ENCODE measurements around the gene TACC3.

DNA sequence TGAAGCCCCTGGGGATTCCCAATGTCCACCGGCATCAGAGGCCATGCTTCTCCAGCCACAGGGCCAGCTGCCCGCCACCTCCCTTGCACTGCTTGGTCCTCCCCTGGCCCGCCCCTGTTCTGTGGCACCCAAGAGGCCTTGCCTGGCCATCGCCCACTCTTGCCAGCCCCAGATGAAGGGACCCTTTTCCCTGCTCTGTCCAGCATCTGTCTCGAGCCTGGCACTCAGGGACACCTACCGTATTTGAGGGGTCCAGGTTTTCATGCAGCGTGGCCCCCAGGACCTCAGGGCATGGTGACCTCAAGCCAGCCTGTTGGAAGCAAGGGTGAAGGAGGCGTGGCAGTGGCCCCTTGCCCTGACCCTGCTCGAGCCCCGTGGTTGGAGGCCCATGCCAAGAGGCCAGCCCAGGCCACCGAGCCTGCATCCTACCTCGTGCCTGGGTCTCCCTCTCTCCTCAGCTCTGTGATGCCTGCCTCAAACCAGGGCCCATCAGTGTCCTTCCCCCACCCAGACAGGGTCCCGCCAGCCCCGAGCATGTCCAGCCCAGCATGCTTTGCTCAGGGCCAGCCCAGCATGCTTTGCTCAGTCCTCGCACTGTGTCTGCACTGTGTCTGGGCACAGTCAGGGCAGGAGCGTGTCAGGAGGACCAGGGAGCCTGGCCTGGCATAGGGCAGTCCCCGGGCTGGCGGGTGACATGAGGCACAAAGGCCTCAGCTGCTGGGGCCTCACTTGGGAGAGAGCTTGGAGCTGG, 57.5 kb downstream of the TACC3 start:
- TF ChIP-seq NFE2L1 (CRISPR knock-in tag; IDR thresholded peaks at IDR 0.05), result no peak
- TF ChIP-seq, protein P1, sequence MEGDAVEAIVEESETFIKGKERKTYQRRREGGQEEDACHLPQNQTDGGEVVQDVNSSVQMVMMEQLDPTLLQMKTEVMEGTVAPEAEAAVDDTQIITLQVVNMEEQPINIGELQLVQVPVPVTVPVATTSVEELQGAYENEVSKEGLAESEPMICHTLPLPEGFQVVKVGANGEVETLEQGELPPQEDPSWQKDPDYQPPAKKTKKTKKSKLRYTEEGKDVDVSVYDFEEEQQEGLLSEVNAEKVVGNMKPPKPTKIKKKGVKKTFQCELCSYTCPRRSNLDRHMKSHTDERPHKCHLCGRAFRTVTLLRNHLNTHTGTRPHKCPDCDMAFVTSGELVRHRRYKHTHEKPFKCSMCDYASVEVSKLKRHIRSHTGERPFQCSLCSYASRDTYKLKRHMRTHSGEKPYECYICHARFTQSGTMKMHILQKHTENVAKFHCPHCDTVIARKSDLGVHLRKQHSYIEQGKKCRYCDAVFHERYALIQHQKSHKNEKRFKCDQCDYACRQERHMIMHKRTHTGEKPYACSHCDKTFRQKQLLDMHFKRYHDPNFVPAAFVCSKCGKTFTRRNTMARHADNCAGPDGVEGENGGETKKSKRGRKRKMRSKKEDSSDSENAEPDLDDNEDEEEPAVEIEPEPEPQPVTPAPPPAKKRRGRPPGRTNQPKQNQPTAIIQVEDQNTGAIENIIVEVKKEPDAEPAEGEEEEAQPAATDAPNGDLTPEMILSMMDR (IDR thresholded peaks at IDR 0.05), result no peak
- TF ChIP-seq, protein P2, sequence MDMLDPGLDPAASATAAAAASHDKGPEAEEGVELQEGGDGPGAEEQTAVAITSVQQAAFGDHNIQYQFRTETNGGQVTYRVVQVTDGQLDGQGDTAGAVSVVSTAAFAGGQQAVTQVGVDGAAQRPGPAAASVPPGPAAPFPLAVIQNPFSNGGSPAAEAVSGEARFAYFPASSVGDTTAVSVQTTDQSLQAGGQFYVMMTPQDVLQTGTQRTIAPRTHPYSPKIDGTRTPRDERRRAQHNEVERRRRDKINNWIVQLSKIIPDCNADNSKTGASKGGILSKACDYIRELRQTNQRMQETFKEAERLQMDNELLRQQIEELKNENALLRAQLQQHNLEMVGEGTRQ (CRISPR knock-in tag; IDR thresholded peaks at IDR 0.05), result no peak
- TF ChIP-seq ZNF671 (CRISPR knock-in tag; IDR thresholded peaks at IDR 0.05), result no peak

All from WTC11 (cell line).